Epidermal melanocyte (primary cell): Measurements from ENCODE around the gene ITGA2.

Source experiments
- DNase-seq: peaks from one replicate; pipeline ENCODE4 v3.0.0; 2011; ENCODE audit warnings: low spot score; ENCODE audit not compliant: insufficient read length

The ITGA2 gene

GRCh38 chr5:53017794-53018391, 28.7 kb downstream of the ITGA2 start:
- no peak for DNase-seq

GRCh38 chr5:53019320-53019719, 30.2 kb downstream of the ITGA2 start:
- DNase-seq, result no peak

GRCh38 chr5:53022930-53023511, 33.9 kb downstream of the ITGA2 start:
- no peak for DNase-seq

- DNase-seq, result peak; percentile 36
Observed at GRCh38 chr5:53023969-53024368, 34.8 kb downstream of the ITGA2 start.

GRCh38 chr5:53024535-53024934, 35.4 kb downstream of the ITGA2 start:
- DNase-seq, result no peak

GRCh38 chr5:53025487-53025886, 36.3 kb downstream of the ITGA2 start:
- no peak for DNase-seq

GRCh38 chr5:53027913-53028312, 38.8 kb downstream of the ITGA2 start:
- no peak for DNase-seq

- DNase-seq, result no peak
Observed at GRCh38 chr5:53029608-53030007, 40.5 kb downstream of the ITGA2 start.

- DNase-seq, result no peak
Observed at GRCh38 chr5:53030893-53031292, 41.7 kb downstream of the ITGA2 start.

- no peak for DNase-seq
Observed at GRCh38 chr5:53031695-53032096, 42.5 kb downstream of the ITGA2 start.

GRCh38 chr5:53032188-53032587, 43.0 kb downstream of the ITGA2 start:
- no peak for DNase-seq

- DNase-seq, result no peak
Observed at GRCh38 chr5:53034832-53035231, 45.7 kb downstream of the ITGA2 start.

GRCh38 chr5:53035868-53036381, 46.8 kb downstream of the ITGA2 start:
- no peak for DNase-seq

GRCh38 chr5:53037141-53037859, 48.1 kb downstream of the ITGA2 start:
- DNase-seq, result no peak

- no peak for DNase-seq
Observed at GRCh38 chr5:53038196-53038847, 49.2 kb downstream of the ITGA2 start.

- DNase-seq, result no peak
Observed at GRCh38 chr5:53039855-53040254, 50.7 kb downstream of the ITGA2 start.

- DNase-seq, result no peak
Observed at GRCh38 chr5:53041071-53041692, 52.0 kb downstream of the ITGA2 start.

- no peak for DNase-seq
Observed at GRCh38 chr5:53041740-53042139, 52.6 kb downstream of the ITGA2 start.

- no peak for DNase-seq
Observed at GRCh38 chr5:53045263-53045662, 56.1 kb downstream of the ITGA2 start.

- DNase-seq, result no peak
Observed at GRCh38 chr5:53048248-53048647, 59.1 kb downstream of the ITGA2 start.

GRCh38 chr5:53052499-53052898, 63.3 kb downstream of the ITGA2 start:
- no peak for DNase-seq

GRCh38 chr5:53053364-53053763, 64.2 kb downstream of the ITGA2 start:
- DNase-seq, result no peak
